Activated T-cell treated with anti-CD3 and anti-CD28 coated beads, Interleukin-2, amount 50 U/mL, for 24 hours (primary cell): ENCODE data around the gene ABHD5.
A peak's percentile ranks its signal among the peaks of the same experiment; 100 is the strongest.

Source experiments
- DNase-seq: peaks from one replicate; pipeline ENCODE4 v3.0.0-alpha.2; 2020
- H3K27ac Mint-ChIP-seq: 2 replicates; pipeline ENCODE4 v1.8.0; 2020; ENCODE audit warnings: mild to moderate bottlenecking, mixed read lengths
- H3K27me3 Mint-ChIP-seq: 2 replicates; pipeline ENCODE4 v1.8.0; 2020; ENCODE audit warnings: mixed read lengths
- H3K36me3 Mint-ChIP-seq: 2 replicates; pipeline ENCODE4 v1.8.0; 2020; ENCODE audit warnings: low read depth, mixed read lengths
- H3K4me1 Mint-ChIP-seq: 2 replicates; pipeline ENCODE4 v1.8.0; 2020; ENCODE audit warnings: low read depth, mixed read lengths
- H3K4me3 Mint-ChIP-seq: 2 replicates; pipeline ENCODE4 v1.8.0; 2020; ENCODE audit warnings: mild to moderate bottlenecking, moderate library complexity, mixed read lengths
- H3K9me3 Mint-ChIP-seq: 2 replicates; pipeline ENCODE4 v1.8.0; 2020; ENCODE audit warnings: mixed read lengths

The ABHD5 gene

GRCh38 chr3:43747641-43748040, 56.9 kb downstream of the ABHD5 start:
- Mint-ChIP-seq H3K27ac (no peak overlapping the region), H3K27me3 (no peaks in the 10 kb centered on the region), H3K4me1 (no peaks in the 10 kb centered on the region), H3K4me3 (no peak overlapping the region), H3K9me3 (peaks cover 11% of the 10 kb centered on the region), H3K36me3 (no peaks in the 10 kb centered on the region)
- no peak for DNase-seq

- Mint-ChIP-seq H3K4me3 (no peak overlapping the region), H3K9me3 (peaks cover 11% of the 10 kb centered on the region), H3K36me3 (no peaks in the 10 kb centered on the region), H3K27me3 (no peaks in the 10 kb centered on the region), H3K27ac (no peak overlapping the region), H3K4me1 (no peaks in the 10 kb centered on the region)
- DNase-seq: no peak
Observed at GRCh38 chr3:43748179-43748578, 57.4 kb downstream of the ABHD5 start.

GRCh38 chr3:43748645-43749044, 57.9 kb downstream of the ABHD5 start:
- peaks cover 11% of the 10 kb centered on the region for H3K9me3 Mint-ChIP-seq
- no peak overlapping the region for H3K4me3 Mint-ChIP-seq
- no peaks in the 10 kb centered on the region for H3K36me3 Mint-ChIP-seq
- no peak for DNase-seq
- H3K4me1 Mint-ChIP-seq: no peaks in the 10 kb centered on the region
- no peaks in the 10 kb centered on the region for H3K27me3 Mint-ChIP-seq
- H3K27ac Mint-ChIP-seq: no peak overlapping the region

GRCh38 chr3:43752905-43753304, 62.2 kb downstream of the ABHD5 start:
- Mint-ChIP-seq H3K36me3 (no peaks in the 10 kb centered on the region), H3K27me3 (no peaks in the 10 kb centered on the region), H3K4me1 (peaks cover 32% of the 10 kb centered on the region), H3K9me3 (no peaks in the 10 kb centered on the region), H3K4me3 (no peak overlapping the region), H3K27ac (no peak overlapping the region)
- DNase-seq: no peak

- Mint-ChIP-seq H3K4me1 (peaks cover 41% of the 10 kb centered on the region), H3K27ac (no peak overlapping the region), H3K36me3 (no peaks in the 10 kb centered on the region), H3K9me3 (no peaks in the 10 kb centered on the region), H3K27me3 (no peaks in the 10 kb centered on the region), H3K4me3 (no peak overlapping the region)
- DNase-seq: no peak
Observed at GRCh38 chr3:43753741-43754715, 63.3 kb downstream of the ABHD5 start.

GRCh38 chr3:43755516-43756200, 64.9 kb downstream of the ABHD5 start:
- Mint-ChIP-seq H3K36me3 (no peaks in the 10 kb centered on the region), H3K4me3 (no peak overlapping the region), H3K4me1 (peaks cover 49% of the 10 kb centered on the region), H3K27me3 (no peaks in the 10 kb centered on the region), H3K9me3 (no peaks in the 10 kb centered on the region), H3K27ac (peak overlapping the region; percentile 31)
- DNase-seq: no peak

- H3K27ac Mint-ChIP-seq: no peak overlapping the region
- no peak for DNase-seq
- no peak overlapping the region for H3K4me3 Mint-ChIP-seq
Observed at GRCh38 chr3:43757666-43758321, 67.1 kb downstream of the ABHD5 start.

GRCh38 chr3:43758592-43759225, 68.0 kb downstream of the ABHD5 start:
- Mint-ChIP-seq H3K9me3 (no peaks in the 10 kb centered on the region), H3K27me3 (no peaks in the 10 kb centered on the region), H3K4me3 (no peak overlapping the region), H3K27ac (no peak overlapping the region), H3K36me3 (no peaks in the 10 kb centered on the region), H3K4me1 (peaks cover 49% of the 10 kb centered on the region)
- no peak for DNase-seq

More at GRCh38 chr3:43757666-43758321, 67.1 kb downstream of the ABHD5 start:
- no peaks in the 10 kb centered on the region for H3K27me3 Mint-ChIP-seq
- no peaks in the 10 kb centered on the region for H3K9me3 Mint-ChIP-seq
- H3K4me1 Mint-ChIP-seq: peaks cover 49% of the 10 kb centered on the region
- no peaks in the 10 kb centered on the region for H3K36me3 Mint-ChIP-seq

- Mint-ChIP-seq H3K36me3 (no peaks in the 10 kb centered on the region), H3K9me3 (no peaks in the 10 kb centered on the region), H3K4me3 (no peak overlapping the region), H3K27ac (peak overlapping the region; percentile 18), H3K27me3 (no peaks in the 10 kb centered on the region), H3K4me1 (peaks cover 49% of the 10 kb centered on the region)
- DNase-seq: no peak
Observed at GRCh38 chr3:43759297-43759782, 68.6 kb downstream of the ABHD5 start.

GRCh38 chr3:43759938-43760337, 69.2 kb downstream of the ABHD5 start:
- no peak for DNase-seq
- Mint-ChIP-seq H3K27me3 (no peaks in the 10 kb centered on the region), H3K4me1 (peaks cover 43% of the 10 kb centered on the region), H3K9me3 (no peaks in the 10 kb centered on the region), H3K27ac (no peak overlapping the region), H3K36me3 (no peaks in the 10 kb centered on the region), H3K4me3 (no peak overlapping the region)

GRCh38 chr3:43760938-43761337, 70.2 kb downstream of the ABHD5 start:
- Mint-ChIP-seq H3K27me3 (no peaks in the 10 kb centered on the region), H3K36me3 (no peaks in the 10 kb centered on the region), H3K27ac (no peak overlapping the region), H3K4me3 (no peak overlapping the region), H3K9me3 (no peaks in the 10 kb centered on the region), H3K4me1 (peaks cover 33% of the 10 kb centered on the region)
- DNase-seq: no peak

GRCh38 chr3:43762451-43762850, 71.7 kb downstream of the ABHD5 start:
- H3K4me3 Mint-ChIP-seq: no peak overlapping the region

GRCh38 chr3:43764056-43764455, 73.3 kb downstream of the ABHD5 start:
- H3K36me3 Mint-ChIP-seq: no peaks in the 10 kb centered on the region
- DNase-seq: no peak
- H3K27me3 Mint-ChIP-seq: peaks cover 7% of the 10 kb centered on the region
- H3K27ac Mint-ChIP-seq: no peak overlapping the region
- peaks cover 10% of the 10 kb centered on the region for H3K4me1 Mint-ChIP-seq
- H3K9me3 Mint-ChIP-seq: no peaks in the 10 kb centered on the region
- no peak overlapping the region for H3K4me3 Mint-ChIP-seq

More at GRCh38 chr3:43762451-43762850, 71.7 kb downstream of the ABHD5 start:
- H3K36me3 Mint-ChIP-seq: no peaks in the 10 kb centered on the region
- no peaks in the 10 kb centered on the region for H3K27me3 Mint-ChIP-seq
- no peak for DNase-seq
- peaks cover 21% of the 10 kb centered on the region for H3K4me1 Mint-ChIP-seq
- H3K9me3 Mint-ChIP-seq: no peaks in the 10 kb centered on the region
- no peak overlapping the region for H3K27ac Mint-ChIP-seq

GRCh38 chr3:43764471-43764870, 73.7 kb downstream of the ABHD5 start:
- Mint-ChIP-seq H3K27me3 (peaks cover 10% of the 10 kb centered on the region), H3K4me1 (peaks cover 9% of the 10 kb centered on the region), H3K27ac (no peak overlapping the region), H3K4me3 (no peak overlapping the region), H3K9me3 (no peaks in the 10 kb centered on the region), H3K36me3 (no peaks in the 10 kb centered on the region)
- DNase-seq: no peak
